ENCODE measurements around the gene DACH1.

DACH1 gene

DNA sequence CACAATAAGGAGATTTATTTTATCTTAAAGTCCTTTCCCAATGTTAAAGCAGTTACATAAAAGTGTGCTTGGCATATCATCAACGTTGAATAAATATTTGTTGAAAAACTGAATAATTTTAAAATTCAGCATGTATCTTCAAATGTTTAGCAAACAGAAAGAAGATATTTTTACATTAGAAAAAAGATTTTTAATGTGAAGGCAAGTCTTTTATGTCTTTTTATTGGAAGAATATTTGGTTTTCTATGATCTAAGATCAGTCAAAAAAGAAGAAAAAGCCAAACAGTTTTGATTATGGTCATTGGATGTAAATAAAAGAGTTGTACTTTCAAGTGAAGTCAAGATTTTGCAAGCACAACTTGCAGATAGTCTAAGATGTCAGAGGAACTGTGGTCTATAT lies 397.4 kb downstream of the DACH1 start (continued):
- TF ChIP-seq KLF9 (tag by site-specific recombination; IDR thresholded peaks at IDR 0.05; ENCODE audit: low read depth) (no peak), ZBTB17 (tag by site-specific recombination; IDR thresholded peaks at IDR 0.05) (no peak), ZNF202 (tag by site-specific recombination; IDR thresholded peaks at IDR 0.05; ENCODE audit: borderline replicate concordance) (no peak), ZNF114 (tag by site-specific recombination; IDR thresholded peaks at IDR 0.05) (no peak), ZNF664 (tag by site-specific recombination; IDR thresholded peaks at IDR 0.05) (no peak), ZNF140 (tag by site-specific recombination; IDR thresholded peaks at IDR 0.05) (no peak), BCL11B (tag by site-specific recombination; IDR thresholded peaks at IDR 0.05; ENCODE audit: low read depth) (no peak), ZNF274 (IDR thresholded peaks at IDR 0.05; ENCODE audit: low read length) (no peak), ZNF274 (tag by site-specific recombination; IDR thresholded peaks at IDR 0.05; ENCODE audit: borderline replicate concordance) (no peak), ZNF239 (tag by site-specific recombination; IDR thresholded peaks at IDR 0.05) (no peak), ZNF169 (tag by site-specific recombination; IDR thresholded peaks at IDR 0.05) (no peak)

- Histone ChIP-seq H3K36me3 (ENCODE audit: control insufficient read depth in 2 of 2, insufficient read depth in 1 of 2, low read length in 2 of 2) (no peaks in the 10 kb centered on the region), H3K4me1 (ENCODE audit: control insufficient read depth, insufficient read depth, low read length) (no peaks in the 10 kb centered on the region), H3K27ac (ENCODE audit: extremely low read depth, low read depth, low read length) (no peak overlapping the region), H3K4me3 (ENCODE audit: low read depth, low read length) (no peak overlapping the region), H3K9me3 (ENCODE audit: control insufficient read depth, insufficient read depth, low read depth, low read length) (no peaks in the 10 kb centered on the region)
- ChIA-PET CTCF (no interaction called here), POLR2A (no interaction called here)
- TF ChIP-seq GLIS1 (tag by site-specific recombination; IDR thresholded peaks at IDR 0.05), result no peak
- TF ChIP-seq ZNF121 (tag by site-specific recombination; IDR thresholded peaks at IDR 0.05), result no peak
- TF ChIP-seq GLI4 (tag by site-specific recombination; IDR thresholded peaks at IDR 0.05), result no peak
- no peak for TF ChIP-seq ZNF157 (tag by site-specific recombination; IDR thresholded peaks at IDR 0.05)
- no peak for TF ChIP-seq TSHZ1 (tag by site-specific recombination; IDR thresholded peaks at IDR 0.05; ENCODE audit: borderline replicate concordance)
- TF ChIP-seq ZNF37A (tag by site-specific recombination; IDR thresholded peaks at IDR 0.05), result no peak
- TF ChIP-seq ZSCAN4 (tag by site-specific recombination; IDR thresholded peaks at IDR 0.05), result no peak
- TF ChIP-seq ZNF24 (tag by site-specific recombination; IDR thresholded peaks at IDR 0.05), result no peak
- no peak for TF ChIP-seq ZNF416 (tag by site-specific recombination; IDR thresholded peaks at IDR 0.05)
- no peak for TF ChIP-seq ZNF398 (tag by site-specific recombination; IDR thresholded peaks at IDR 0.05)
- no peak for TF ChIP-seq ZBTB26 (tag by site-specific recombination; optimal IDR thresholded peaks at IDR 0.05)
- no peak for TF ChIP-seq ZNF16 (tag by site-specific recombination; IDR thresholded peaks at IDR 0.05; ENCODE audit: low read depth)
- no peak for TF ChIP-seq WT1 (tag by site-specific recombination; IDR thresholded peaks at IDR 0.05)
- TF ChIP-seq ZNF341 (tag by site-specific recombination; IDR thresholded peaks at IDR 0.05; ENCODE audit: low read depth), result no peak
- no peak for TF ChIP-seq ELK4 (IDR thresholded peaks at IDR 0.05; ENCODE audit: borderline replicate concordance, low read depth, low read length)
- TF ChIP-seq, protein P1, sequence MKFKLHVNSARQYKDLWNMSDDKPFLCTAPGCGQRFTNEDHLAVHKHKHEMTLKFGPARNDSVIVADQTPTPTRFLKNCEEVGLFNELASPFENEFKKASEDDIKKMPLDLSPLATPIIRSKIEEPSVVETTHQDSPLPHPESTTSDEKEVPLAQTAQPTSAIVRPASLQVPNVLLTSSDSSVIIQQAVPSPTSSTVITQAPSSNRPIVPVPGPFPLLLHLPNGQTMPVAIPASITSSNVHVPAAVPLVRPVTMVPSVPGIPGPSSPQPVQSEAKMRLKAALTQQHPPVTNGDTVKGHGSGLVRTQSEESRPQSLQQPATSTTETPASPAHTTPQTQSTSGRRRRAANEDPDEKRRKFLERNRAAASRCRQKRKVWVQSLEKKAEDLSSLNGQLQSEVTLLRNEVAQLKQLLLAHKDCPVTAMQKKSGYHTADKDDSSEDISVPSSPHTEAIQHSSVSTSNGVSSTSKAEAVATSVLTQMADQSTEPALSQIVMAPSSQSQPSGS (tag by site-specific recombination; IDR thresholded peaks at IDR 0.05; ENCODE audit: low read depth), result no peak
Measured at GRCh38 chr13:71464686-71465085, 402.3 kb downstream of the DACH1 start.
